Panc1 (cell line): Measurements from ENCODE around the gene APP.

Source experiments
- CTCF ChIP-seq: fragments of 450-650 bp; IDR thresholded peaks from 2 replicates; pipeline ENCODE4 v1.5.1; 2017; ENCODE audit warnings: mild to moderate bottlenecking
- SIN3A ChIP-seq: IDR thresholded peaks from 2 replicates; pipeline ENCODE4 v1.6.1; 2012; ENCODE audit warnings: low read depth, mild to moderate bottlenecking, low read length, moderate library complexity, borderline replicate concordance; ENCODE audit not compliant: insufficient read depth
- TF ChIP-seq, protein P1 (sequence below), 2 experiments: IDR thresholded peaks; 2 replicates each; pipeline ENCODE4 v1.6.1; 2011 to 2012; ENCODE audit warnings: low read depth in 2 of 2, control low read depth in 1 of 2, low read length in 1 of 2, mild to moderate bottlenecking in 1 of 2, moderate library complexity in 1 of 2; ENCODE audit not compliant: insufficient read depth in 1 of 2

DNA sequence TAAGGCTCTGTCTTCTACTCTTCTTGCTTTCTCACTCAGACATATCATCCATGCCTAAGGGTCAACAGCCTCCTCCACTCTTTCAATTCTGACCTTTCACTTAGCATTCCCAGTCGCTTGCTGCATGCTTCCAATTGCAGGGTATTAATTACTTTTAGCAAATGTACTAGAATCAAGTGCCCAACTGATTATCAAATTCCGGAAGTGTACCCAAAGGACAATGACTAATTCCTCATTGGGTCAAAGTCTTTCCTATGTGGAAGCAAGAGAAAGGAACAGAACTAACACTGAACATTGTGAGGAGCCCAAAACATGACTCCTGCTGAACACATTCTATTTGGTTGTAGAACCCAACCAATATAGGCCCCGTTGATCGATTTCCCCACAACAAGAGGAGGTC is 101.8 kb downstream of the APP start:
- TF ChIP-seq CTCF (no peak), SIN3A (no peak)
- TF ChIP-seq, protein P1, sequence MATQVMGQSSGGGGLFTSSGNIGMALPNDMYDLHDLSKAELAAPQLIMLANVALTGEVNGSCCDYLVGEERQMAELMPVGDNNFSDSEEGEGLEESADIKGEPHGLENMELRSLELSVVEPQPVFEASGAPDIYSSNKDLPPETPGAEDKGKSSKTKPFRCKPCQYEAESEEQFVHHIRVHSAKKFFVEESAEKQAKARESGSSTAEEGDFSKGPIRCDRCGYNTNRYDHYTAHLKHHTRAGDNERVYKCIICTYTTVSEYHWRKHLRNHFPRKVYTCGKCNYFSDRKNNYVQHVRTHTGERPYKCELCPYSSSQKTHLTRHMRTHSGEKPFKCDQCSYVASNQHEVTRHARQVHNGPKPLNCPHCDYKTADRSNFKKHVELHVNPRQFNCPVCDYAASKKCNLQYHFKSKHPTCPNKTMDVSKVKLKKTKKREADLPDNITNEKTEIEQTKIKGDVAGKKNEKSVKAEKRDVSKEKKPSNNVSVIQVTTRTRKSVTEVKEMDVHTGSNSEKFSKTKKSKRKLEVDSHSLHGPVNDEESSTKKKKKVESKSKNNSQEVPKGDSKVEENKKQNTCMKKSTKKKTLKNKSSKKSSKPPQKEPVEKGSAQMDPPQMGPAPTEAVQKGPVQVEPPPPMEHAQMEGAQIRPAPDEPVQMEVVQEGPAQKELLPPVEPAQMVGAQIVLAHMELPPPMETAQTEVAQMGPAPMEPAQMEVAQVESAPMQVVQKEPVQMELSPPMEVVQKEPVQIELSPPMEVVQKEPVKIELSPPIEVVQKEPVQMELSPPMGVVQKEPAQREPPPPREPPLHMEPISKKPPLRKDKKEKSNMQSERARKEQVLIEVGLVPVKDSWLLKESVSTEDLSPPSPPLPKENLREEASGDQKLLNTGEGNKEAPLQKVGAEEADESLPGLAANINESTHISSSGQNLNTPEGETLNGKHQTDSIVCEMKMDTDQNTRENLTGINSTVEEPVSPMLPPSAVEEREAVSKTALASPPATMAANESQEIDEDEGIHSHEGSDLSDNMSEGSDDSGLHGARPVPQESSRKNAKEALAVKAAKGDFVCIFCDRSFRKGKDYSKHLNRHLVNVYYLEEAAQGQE (IDR thresholded peaks at IDR 0.05; ENCODE audit: insufficient read depth in 1 of 2, low read depth in 2 of 2, low read length in 1 of 2) = no peak
